ENCODE data around the gene MIXL1. TPM values are rescaled to one million over a fixed set of nuclear protein-coding genes. Genes with fewer than 3 reads are reported as not detected.
"Not testable (repeated sequence)": the region's sequence is repeated elsewhere in the genome, so short reads cannot be mapped to it uniquely, and the experiment has no call there.

The MIXL1 gene
- total RNA-seq, 1 donor from 2014 or later = not detected

- H3K4me1 Mint-ChIP-seq (ENCODE audit: low read depth) = no peaks in the 10 kb centered on the region
Observed at GRCh38 chr1:226268421-226269124, 45.1 kb downstream of the MIXL1 start.

GRCh38 chr1:226272233-226272902 lies 48.9 kb downstream of the MIXL1 start:
- H3K4me1 Mint-ChIP-seq (ENCODE audit: low read depth); H3K4me3 Mint-ChIP-seq; DNase-seq (ENCODE audit: low spot score); H3K9me3 Mint-ChIP-seq; H3K27ac Mint-ChIP-seq; H3K27me3 Mint-ChIP-seq (ENCODE audit: insufficient read depth); intact Hi-C loops (cut with micrococcal nuclease): not testable (repeated sequence)
- H3K36me3 Mint-ChIP-seq (ENCODE audit: low read depth) = peaks cover 11% of the 10 kb centered on the region

More at GRCh38 chr1:226268421-226269124, 45.1 kb downstream of the MIXL1 start:
- no peak for DNase-seq (ENCODE audit: low spot score)
- Mint-ChIP-seq H3K36me3 (ENCODE audit: low read depth) (peaks cover 7% of the 10 kb centered on the region), H3K4me3 (no peak overlapping the region), H3K27ac (no peak overlapping the region), H3K27me3 (ENCODE audit: insufficient read depth) (no peaks in the 10 kb centered on the region), H3K9me3 (no peaks in the 10 kb centered on the region)
- intact Hi-C loops (cut with micrococcal nuclease) = no loop called here

GRCh38 chr1:226274138-226274537 lies 50.7 kb downstream of the MIXL1 start:
- intact Hi-C loops (cut with micrococcal nuclease) = no loop called here
- no peaks in the 10 kb centered on the region for H3K4me1 Mint-ChIP-seq (ENCODE audit: low read depth)
- no peak for DNase-seq (ENCODE audit: low spot score)
- H3K9me3 Mint-ChIP-seq = no peaks in the 10 kb centered on the region
- H3K27ac Mint-ChIP-seq = no peak overlapping the region
- H3K27me3 Mint-ChIP-seq (ENCODE audit: insufficient read depth) = no peaks in the 10 kb centered on the region
- peaks cover 9% of the 10 kb centered on the region for H3K36me3 Mint-ChIP-seq (ENCODE audit: low read depth)
- H3K4me3 Mint-ChIP-seq = no peak overlapping the region

- peaks cover 9% of the 10 kb centered on the region for H3K36me3 Mint-ChIP-seq (ENCODE audit: low read depth)
- H3K4me3 Mint-ChIP-seq = no peak overlapping the region
- H3K4me1 Mint-ChIP-seq (ENCODE audit: low read depth) = no peaks in the 10 kb centered on the region
- H3K27me3 Mint-ChIP-seq (ENCODE audit: insufficient read depth) = no peaks in the 10 kb centered on the region
- no peak for DNase-seq (ENCODE audit: low spot score)
- no peaks in the 10 kb centered on the region for H3K9me3 Mint-ChIP-seq
- intact Hi-C loops (cut with micrococcal nuclease) = no loop called here
- H3K27ac Mint-ChIP-seq = no peak overlapping the region
Observed at GRCh38 chr1:226276077-226276682, 52.7 kb downstream of the MIXL1 start.

Other genes starting within 250 kb of the MIXL1 start
- 28.2 and 28.4 TPM in 2 replicates for gene SDE2, start 224.3 kb upstream of the MIXL1 start, total RNA-seq
- gene H3-3A, start 160.9 kb upstream of the MIXL1 start, total RNA-seq = 416 and 426 TPM in 2 replicates
- 23.6 and 26.0 TPM in 2 replicates for gene ACBD3, start 36.9 kb upstream of the MIXL1 start, total RNA-seq
- 11.7 and 12.1 TPM in 2 replicates for gene LIN9, start 85.5 kb downstream of the MIXL1 start, total RNA-seq
- gene PARP1, start 184.4 kb downstream of the MIXL1 start, total RNA-seq = 209 and 220 TPM in 2 replicates